Cardiac fibroblast (primary cell): ENCODE measurements around the gene USP4.

Experiments used
- DNase-seq, 2 donors: peaks; one replicate each; pipeline versions ENCODE4 v3.0.0 to v3.0.0-alpha.2; 2010; ENCODE audit warnings: low read depth in 2 of 2
- H3K4me3 ChIP-seq, 2 donors: replicated peaks in 1 of 2; 1 replicate in 1 of 2; 2 replicates in 1 of 2; pipeline ENCODE4 v1.5.1; 2011; ENCODE audit warnings: low read depth in 2 of 2, low read length in 2 of 2, mild to moderate bottlenecking in 2 of 2, moderate library complexity in 1 of 2
- TF ChIP-seq, protein P1 (sequence below): IDR thresholded peaks from one replicate; pipeline ENCODE4 v1.5.1; 2011; ENCODE audit warnings: low read depth, mild to moderate bottlenecking, low read length, inconsistent platforms

USP4 gene

DNA sequence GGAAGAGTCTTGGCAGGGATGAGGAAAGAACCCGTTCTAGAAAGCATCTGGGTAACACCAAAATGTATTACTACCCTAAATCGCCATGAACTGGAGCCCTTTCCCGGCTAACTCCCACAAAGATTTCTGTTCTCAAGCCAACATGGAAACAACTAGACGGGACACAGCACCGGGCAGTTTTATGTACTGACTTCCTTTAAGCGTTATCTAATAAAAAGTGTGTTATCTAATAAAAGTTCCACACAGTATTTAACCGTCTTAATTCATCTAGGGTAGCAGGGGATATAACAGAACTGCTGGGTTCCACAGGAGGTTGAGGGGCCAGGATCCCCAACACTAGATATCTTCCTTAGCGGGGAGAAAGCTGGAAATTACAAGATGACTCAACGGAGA is 62.5 kb downstream of the USP4 start:
- no peak for DNase-seq
- peak overlapping the region; percentile 43 to 48 for H3K4me3 ChIP-seq
- TF ChIP-seq, protein P1, sequence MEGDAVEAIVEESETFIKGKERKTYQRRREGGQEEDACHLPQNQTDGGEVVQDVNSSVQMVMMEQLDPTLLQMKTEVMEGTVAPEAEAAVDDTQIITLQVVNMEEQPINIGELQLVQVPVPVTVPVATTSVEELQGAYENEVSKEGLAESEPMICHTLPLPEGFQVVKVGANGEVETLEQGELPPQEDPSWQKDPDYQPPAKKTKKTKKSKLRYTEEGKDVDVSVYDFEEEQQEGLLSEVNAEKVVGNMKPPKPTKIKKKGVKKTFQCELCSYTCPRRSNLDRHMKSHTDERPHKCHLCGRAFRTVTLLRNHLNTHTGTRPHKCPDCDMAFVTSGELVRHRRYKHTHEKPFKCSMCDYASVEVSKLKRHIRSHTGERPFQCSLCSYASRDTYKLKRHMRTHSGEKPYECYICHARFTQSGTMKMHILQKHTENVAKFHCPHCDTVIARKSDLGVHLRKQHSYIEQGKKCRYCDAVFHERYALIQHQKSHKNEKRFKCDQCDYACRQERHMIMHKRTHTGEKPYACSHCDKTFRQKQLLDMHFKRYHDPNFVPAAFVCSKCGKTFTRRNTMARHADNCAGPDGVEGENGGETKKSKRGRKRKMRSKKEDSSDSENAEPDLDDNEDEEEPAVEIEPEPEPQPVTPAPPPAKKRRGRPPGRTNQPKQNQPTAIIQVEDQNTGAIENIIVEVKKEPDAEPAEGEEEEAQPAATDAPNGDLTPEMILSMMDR: no peak

DNA sequence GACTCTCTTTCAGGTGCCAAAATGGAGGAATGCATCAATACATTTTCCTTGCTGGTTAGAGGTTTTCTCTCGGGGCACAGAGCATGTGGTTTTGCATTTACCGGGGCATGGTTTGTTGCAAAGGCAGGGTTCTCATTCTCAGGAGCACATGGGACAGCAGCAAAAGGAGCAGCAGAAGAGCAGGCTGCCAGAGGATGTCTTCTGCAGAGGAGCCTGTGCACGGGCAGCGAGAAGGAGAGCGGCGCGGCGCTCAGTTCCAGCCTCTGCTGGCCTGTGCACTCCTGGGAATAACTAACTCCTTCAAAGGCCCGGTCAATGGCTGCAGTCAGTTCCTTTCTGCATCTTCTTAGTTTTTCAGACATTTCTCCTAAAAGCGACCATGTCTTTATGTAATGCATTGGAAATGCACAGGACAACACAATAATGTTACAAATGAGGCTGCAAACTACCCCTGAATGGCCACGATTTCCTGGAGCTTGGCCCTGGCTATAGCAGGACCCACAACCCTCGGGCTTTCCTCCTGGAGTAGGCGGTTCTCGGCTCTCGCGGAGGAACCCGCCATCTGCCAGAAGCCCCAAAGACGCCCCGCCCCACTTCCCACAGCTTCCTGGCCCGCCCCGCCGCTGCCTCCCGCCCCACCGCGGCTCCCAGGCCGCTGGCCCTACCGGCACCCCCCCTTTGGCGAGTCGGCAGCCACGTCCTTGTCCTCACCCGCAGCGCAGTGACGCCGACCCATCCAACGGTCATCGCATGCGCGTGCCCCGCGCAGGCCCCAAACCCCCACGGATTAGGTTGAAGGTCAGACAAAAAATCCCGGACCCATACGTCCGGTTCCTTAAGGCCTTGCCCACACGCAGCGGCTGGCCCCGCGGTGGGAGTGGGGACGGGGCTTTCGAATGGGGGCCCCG is 63.1 kb downstream of the USP4 start, which contains the start of gene C3orf62:
TSS of gene C3orf62 (minus strand) at position 758 of the 908 bp plus-strand sequence. CDS start at position 398, 360 bp downstream.
- DNase-seq: peak; percentile 81 to 91
- TF ChIP-seq, protein P1: no peak
- H3K4me3 ChIP-seq: peak within 1 kb of the TSS; percentile 43 to 48

DNA sequence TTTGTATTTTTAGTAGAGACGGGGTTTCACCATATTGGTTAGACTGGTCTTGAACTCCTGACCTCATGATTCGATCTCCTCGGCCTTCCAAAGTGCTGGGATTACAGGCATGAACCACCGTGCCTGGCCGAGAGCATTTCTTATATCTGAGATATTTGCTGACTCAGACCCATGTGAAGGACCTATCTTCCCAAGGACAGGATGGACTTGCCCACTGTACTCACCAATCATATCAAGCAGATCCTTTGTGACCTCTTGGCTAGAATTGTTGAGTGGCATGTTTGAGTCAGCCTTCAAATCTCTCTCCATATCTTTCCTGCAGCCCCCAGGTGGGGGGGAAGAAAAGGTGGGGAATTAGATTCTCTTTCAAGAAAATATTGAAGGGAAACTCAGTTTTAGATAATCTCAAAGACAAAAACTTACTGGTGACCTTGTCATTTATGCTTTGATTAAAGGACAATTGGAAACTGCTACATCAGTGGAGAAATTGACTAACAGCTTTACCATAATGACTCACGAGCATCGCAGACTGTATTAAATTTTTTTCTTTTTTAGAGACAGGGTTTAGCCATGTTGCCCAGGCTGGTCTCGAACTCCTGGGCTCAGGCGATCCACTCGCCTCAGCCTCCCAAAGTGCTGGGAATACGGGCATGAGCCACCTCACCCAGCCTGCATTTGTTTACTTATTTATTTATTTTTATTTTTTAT is 65.9 kb downstream of the USP4 start:
- TF ChIP-seq, protein P1: no peak
- no peak for DNase-seq
- no peak overlapping the region for H3K4me3 ChIP-seq

DNA sequence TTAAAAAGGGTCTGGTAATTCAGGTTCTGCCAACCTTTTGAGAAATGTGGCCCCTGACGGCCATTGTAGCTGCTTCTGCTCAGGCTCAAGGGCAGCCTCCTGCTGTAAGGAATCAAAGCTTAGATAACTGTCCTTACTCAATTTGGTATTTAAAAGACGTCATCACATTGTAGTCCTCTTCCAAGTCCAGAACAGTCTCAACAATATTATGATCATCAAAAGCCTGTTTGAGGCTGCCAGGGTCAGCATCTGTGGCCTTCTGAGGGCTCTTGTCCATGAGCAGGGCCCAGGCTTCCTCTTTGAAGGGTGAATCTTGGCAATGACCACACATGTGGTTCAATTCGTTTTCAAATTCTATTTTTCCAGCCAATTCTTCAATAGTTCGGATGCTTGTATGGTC is 68.8 kb downstream of the USP4 start:
- no peak overlapping the region for H3K4me3 ChIP-seq
- no peak for DNase-seq
- TF ChIP-seq, protein P1: no peak

DNA sequence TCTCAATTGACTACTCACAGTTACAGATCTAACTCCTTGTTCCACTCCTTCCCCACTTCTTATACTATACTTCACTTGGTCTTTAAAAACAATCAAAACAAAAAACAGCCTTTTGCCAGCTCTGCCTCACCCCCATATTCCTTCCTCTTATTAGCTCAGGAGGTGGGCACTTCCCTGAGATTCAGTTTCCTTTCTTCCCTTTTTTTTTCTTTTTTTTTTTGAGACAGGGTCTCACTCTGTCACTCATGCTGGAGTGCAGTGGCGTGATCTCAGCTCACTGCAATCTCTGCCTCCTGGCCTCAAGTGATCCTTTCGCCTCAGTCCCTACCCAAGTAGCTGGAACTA is 69.7 kb downstream of the USP4 start:
- no peak overlapping the region for H3K4me3 ChIP-seq
- TF ChIP-seq, protein P1: no peak
- no peak for DNase-seq

DNA sequence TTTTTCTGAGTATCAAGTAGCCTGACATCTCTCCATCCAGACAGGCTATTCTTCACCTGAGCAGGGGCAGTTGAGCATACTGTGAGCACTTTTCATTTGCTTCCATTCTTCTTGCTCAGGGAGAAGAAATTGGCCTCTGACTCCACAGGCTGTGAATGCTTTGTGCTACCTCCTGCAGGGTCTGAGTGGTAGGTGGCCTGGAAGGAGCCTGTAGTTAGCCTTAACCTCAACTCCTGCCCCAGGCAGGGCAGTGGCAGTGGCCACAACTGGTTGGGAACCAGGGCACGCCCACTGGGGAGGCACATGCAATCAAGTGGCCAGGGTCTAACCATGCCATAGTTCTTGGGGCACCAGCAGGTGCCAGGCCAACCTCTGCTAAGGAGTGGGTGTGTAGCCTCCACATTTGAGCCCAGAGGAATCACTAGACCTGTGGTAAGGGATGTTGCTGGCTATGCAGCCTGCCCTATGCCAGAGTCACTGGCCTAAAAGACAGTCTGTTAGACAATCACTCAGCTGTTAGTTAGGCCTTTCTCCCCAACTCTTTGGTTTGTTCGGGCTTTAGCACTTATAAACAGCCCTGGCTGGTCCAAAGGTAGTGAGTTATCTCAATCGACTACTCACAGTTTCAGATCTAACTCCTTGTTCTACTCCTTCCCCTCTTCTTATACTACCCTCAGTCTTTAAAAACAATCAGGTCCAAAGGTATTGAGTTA is 70.3 kb downstream of the USP4 start:
- no peak for DNase-seq
- H3K4me3 ChIP-seq: no peak overlapping the region

More for the DNA sequence above, 70.3 kb downstream of the USP4 start:
- TF ChIP-seq, protein P1: no peak
